ENCODE data around the gene RAP2A. TPM values are rescaled to one million over a fixed set of nuclear protein-coding genes. Genes with fewer than 3 reads are reported as not detected.
A peak's percentile ranks its signal among the peaks of the same experiment; 100 is the strongest.

RAP2A gene
- total and polyA plus RNA-seq, 4 donors = 7.5 to 46.0 (median 23.7) TPM

DNA sequence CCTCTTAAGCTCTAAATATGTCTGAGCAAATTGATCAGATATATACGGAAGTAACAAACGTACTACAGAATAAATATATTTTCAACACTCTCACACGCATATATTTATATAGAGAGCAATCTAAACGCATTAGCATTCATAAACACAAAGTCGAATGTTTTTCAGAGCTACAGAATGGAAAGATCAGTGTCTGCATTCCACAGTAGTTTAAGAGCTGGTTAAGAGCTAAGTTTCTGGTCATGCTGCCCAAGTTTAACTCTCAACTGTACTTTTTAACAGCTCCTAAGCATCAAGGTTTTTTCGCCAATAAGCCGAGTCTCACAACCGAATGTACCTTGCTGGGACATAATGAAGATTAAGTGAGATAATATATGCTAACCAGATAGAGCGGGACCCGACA is 36.7 kb upstream of the RAP2A start:
- peaks cover 0 to 9% (median 5%) of the 10 kb centered on the region in 4 donors for H3K36me3 ChIP-seq (ENCODE audit: control insufficient read depth in 4 of 4, insufficient read depth in 4 of 4, low read length in 4 of 4)
- no peak overlapping the region for H3K9ac ChIP-seq (ENCODE audit: insufficient read depth in 1 of 2, low read length in 2 of 2)
- TF ChIP-seq, protein P1, sequence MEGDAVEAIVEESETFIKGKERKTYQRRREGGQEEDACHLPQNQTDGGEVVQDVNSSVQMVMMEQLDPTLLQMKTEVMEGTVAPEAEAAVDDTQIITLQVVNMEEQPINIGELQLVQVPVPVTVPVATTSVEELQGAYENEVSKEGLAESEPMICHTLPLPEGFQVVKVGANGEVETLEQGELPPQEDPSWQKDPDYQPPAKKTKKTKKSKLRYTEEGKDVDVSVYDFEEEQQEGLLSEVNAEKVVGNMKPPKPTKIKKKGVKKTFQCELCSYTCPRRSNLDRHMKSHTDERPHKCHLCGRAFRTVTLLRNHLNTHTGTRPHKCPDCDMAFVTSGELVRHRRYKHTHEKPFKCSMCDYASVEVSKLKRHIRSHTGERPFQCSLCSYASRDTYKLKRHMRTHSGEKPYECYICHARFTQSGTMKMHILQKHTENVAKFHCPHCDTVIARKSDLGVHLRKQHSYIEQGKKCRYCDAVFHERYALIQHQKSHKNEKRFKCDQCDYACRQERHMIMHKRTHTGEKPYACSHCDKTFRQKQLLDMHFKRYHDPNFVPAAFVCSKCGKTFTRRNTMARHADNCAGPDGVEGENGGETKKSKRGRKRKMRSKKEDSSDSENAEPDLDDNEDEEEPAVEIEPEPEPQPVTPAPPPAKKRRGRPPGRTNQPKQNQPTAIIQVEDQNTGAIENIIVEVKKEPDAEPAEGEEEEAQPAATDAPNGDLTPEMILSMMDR (IDR thresholded peaks at IDR 0.05; ENCODE audit: control extremely low read depth, extremely low read depth) = no peak
- no peak overlapping the region for H3K4me3 ChIP-seq
- H3K9me3 ChIP-seq (ENCODE audit: control insufficient read depth in 4 of 4, insufficient read depth in 3 of 4, low read length in 3 of 4) = no peaks in the 10 kb centered on the region
- peak in 2 of 3 donors; percentile 26 to 53 for DNase-seq
- WGBS, 2 donors = 59 to 80% methylated on average over 10 of the region's 10 CpGs
- peaks cover 0 to 7% (median 0%) of the 10 kb centered on the region in 5 donors for H3K4me1 ChIP-seq (ENCODE audit: control insufficient read depth in 5 of 5, insufficient read depth in 5 of 5, low read length in 5 of 5)
- H3K27ac ChIP-seq (ENCODE audit: low read depth in 1 of 2, low read length in 1 of 2) = no peak overlapping the region
- no peaks in the 10 kb centered on the region for H3K27me3 ChIP-seq (ENCODE audit: control insufficient read depth in 3 of 3, insufficient read depth in 3 of 3, low read length in 2 of 3)
- no peak for ATAC-seq (ENCODE audit: insufficient read depth, low FRiP score)

DNA sequence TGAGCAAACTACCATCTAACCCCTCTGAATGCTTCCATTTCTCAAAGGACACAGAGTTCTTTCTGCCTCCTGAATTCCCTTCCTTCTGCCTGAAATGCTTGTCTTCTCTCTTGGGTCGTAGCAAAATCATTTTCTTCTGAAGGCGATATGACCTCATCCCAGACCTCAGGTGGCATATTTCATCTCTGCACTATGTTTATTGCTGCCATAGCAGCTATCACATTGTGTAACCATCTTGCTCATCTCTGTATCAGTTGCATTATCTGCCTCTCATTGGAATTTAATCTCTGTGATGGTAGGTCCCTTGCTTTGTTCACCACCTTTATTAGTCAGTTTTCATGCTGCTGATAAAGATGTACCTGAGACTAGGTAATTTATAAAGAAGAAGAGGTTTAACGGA is 32.5 kb upstream of the RAP2A start:
- Histone ChIP-seq H3K9ac (ENCODE audit: insufficient read depth in 1 of 2, low read length in 2 of 2) (no peak overlapping the region), H3K9me3 (ENCODE audit: control insufficient read depth in 4 of 4, insufficient read depth in 3 of 4, low read length in 3 of 4) (no peaks in the 10 kb centered on the region), H3K27me3 (ENCODE audit: control insufficient read depth in 3 of 3, insufficient read depth in 3 of 3, low read length in 2 of 3) (no peaks in the 10 kb centered on the region), H3K4me3 (no peak overlapping the region), H3K27ac (ENCODE audit: low read depth in 1 of 2, low read length in 1 of 2) (no peak overlapping the region), H3K4me1 (ENCODE audit: control insufficient read depth in 5 of 5, insufficient read depth in 5 of 5, low read length in 5 of 5) (peaks cover 0 to 20% (median 0%) of the 10 kb centered on the region in 5 donors), H3K36me3 (ENCODE audit: control insufficient read depth in 4 of 4, insufficient read depth in 4 of 4, low read length in 4 of 4) (no peaks in the 10 kb centered on the region)
- DNase-seq (no peak), ATAC-seq (ENCODE audit: insufficient read depth, low FRiP score) (no peak)
- TF ChIP-seq, protein P1 (IDR thresholded peaks at IDR 0.05; ENCODE audit: control extremely low read depth, extremely low read depth) = no peak
- WGBS, 2 donors = 73 to 82% methylated on average over 3 of the region's 3 CpGs

DNA sequence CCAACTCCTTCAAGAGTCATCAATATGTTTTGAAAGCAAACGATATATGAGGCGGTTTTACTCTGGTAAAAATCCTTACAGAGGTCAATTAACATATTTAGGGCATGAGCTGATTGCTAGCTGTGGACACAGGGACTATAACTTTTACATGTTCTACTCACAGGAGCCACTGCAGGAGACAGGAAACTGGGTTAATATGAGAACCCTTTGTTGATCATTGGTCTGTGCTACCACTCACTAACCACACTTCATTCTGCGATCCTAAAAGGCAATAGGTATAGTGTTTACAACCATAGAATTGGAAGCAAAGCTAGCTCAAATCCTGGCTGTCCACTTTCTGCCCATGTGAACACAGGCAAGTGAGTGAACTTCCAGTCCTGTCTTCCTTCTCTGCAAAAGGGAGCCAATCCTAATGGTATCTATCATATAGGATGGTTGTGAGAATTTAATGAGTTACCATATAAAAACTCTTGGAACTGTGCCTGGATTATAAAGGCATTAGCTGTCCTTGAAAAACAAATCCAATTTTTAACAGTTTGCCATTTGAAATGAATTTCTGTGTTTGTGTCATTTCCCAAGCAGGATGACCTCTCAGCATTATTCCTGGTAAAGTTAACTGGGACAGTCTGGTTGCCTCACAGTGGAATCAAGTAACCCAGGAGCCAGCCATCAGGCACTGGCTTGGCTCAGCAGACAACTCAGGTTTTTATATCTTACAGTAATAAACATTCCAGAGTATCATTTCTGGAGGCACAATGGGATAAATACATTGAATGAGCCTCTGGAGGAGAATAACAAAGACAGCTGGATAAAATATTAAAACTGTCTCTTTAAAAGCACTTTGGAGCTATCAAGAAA is 29.8 kb upstream of the RAP2A start:
- no peaks in the 10 kb centered on the region for H3K36me3 ChIP-seq (ENCODE audit: control insufficient read depth in 4 of 4, insufficient read depth in 4 of 4, low read length in 4 of 4)
- H3K4me3 ChIP-seq = no peak overlapping the region
- 85 to 90% methylated on average over 3 of the region's 3 CpGs for WGBS, 2 donors
- H3K27me3 ChIP-seq (ENCODE audit: control insufficient read depth in 3 of 3, insufficient read depth in 3 of 3, low read length in 2 of 3) = no peaks in the 10 kb centered on the region
- H3K27ac ChIP-seq (ENCODE audit: low read depth in 1 of 2, low read length in 1 of 2) = no peak overlapping the region
- peaks cover 0 to 13% (median 0%) of the 10 kb centered on the region in 5 donors for H3K4me1 ChIP-seq (ENCODE audit: control insufficient read depth in 5 of 5, insufficient read depth in 5 of 5, low read length in 5 of 5)
- ATAC-seq (ENCODE audit: insufficient read depth, low FRiP score) (no peak), DNase-seq (peak in 1 of 3 donors; percentile 37)
- no peaks in the 10 kb centered on the region for H3K9me3 ChIP-seq (ENCODE audit: control insufficient read depth in 4 of 4, insufficient read depth in 3 of 4, low read length in 3 of 4)
- TF ChIP-seq, protein P1 (IDR thresholded peaks at IDR 0.05; ENCODE audit: control extremely low read depth, extremely low read depth) = no peak
- H3K9ac ChIP-seq (ENCODE audit: insufficient read depth in 1 of 2, low read length in 2 of 2) = no peak overlapping the region
